H1 (cell line): Measurements from ENCODE around the gene CCDC83. TPM values are rescaled to one million over a fixed set of nuclear protein-coding genes. Genes with fewer than 3 reads are reported as not detected.

ENCODE experiments used
- CTCF ChIA-PET: fragments of 300-600 bp; sonication (Branson Sonifier 250); formaldehyde crosslinking; loops from one replicate; lab custom pipeline; 2021; ENCODE audit not compliant: partially characterized antibody; lab: Charles Lee
- POLR2A ChIA-PET: fragments of 300-600 bp; sonication (Branson Sonifier 250); formaldehyde crosslinking; loops from one replicate; lab custom pipeline; 2021; ENCODE audit warnings: inconsistent platforms; ENCODE audit not compliant: partially characterized antibody; lab: Charles Lee
- DNase-seq, 2 experiments: peaks; one replicate each; pipeline versions ENCODE4 v3.0.0 to v3.0.0-alpha.2; 2010 to 2022; ENCODE audit warnings: low spot score in 2 of 2, low read depth in 1 of 2, mixed read lengths in 1 of 2
- FAIRE-seq: peaks from 2 replicates; lab custom pipeline; 2011; peaks lifted over from hg19 to GRCh38; lab: Jason Lieb, UNC
- H2AFZ ChIP-seq: 2 replicates; pipeline ENCODE4 v1.8.1; 2012; ENCODE audit warnings: low read length, inconsistent platforms
- H2AK5ac ChIP-seq: 2 replicates; pipeline ENCODE4 v1.6.1; 2013; ENCODE audit warnings: low read depth, low read length
- H2BK120ac ChIP-seq: replicated peaks from 2 replicates; pipeline ENCODE3; 2013; ENCODE audit warnings: low read depth, low read length, inconsistent platforms
- H2BK12ac ChIP-seq: 2 replicates; pipeline ENCODE4 v1.6.1; 2013; ENCODE audit warnings: low read depth, low read length
- H2BK15ac ChIP-seq: 2 replicates; pipeline ENCODE4 v1.6.1; 2013; ENCODE audit warnings: low read length
- H2BK20ac ChIP-seq: 2 replicates; pipeline ENCODE4 v1.6.1; 2013; ENCODE audit warnings: low read length
- H2BK5ac ChIP-seq: 2 replicates; pipeline ENCODE4 v1.6.1; 2013; ENCODE audit warnings: low read depth, low read length
- H3K14ac ChIP-seq: 2 replicates; pipeline ENCODE4 v1.6.1; 2013; ENCODE audit warnings: inconsistent platforms; ENCODE audit not compliant: insufficient read length
- H3K18ac ChIP-seq: 2 replicates; pipeline ENCODE4 v1.6.1; 2013; ENCODE audit warnings: low read length; ENCODE audit errors: extremely low read depth
- H3K23ac ChIP-seq: 2 replicates; pipeline ENCODE4 v1.6.1; 2013; ENCODE audit warnings: inconsistent platforms; ENCODE audit not compliant: insufficient read length
- H3K23me2 ChIP-seq: 2 replicates; pipeline ENCODE4 v1.6.1; 2013; ENCODE audit warnings: low read depth, low read length
- H3K27ac ChIP-seq: 2 replicates; pipeline ENCODE4 v1.6.1; 2011; ENCODE audit warnings: low read depth, low read length, inconsistent platforms
- H3K27me3 ChIP-seq, 4 experiments: replicated peaks in 1 of 4; 1 replicate in 1 of 4; 2 replicates in 3 of 4; pipeline versions ENCODE4 v1.6.1 to v1.8.1; 2011 to 2013; ENCODE audit warnings: low read length in 3 of 4, mild to moderate bottlenecking in 3 of 4, inconsistent platforms in 2 of 4, mixed read lengths in 2 of 4, moderate library complexity in 1 of 4; ENCODE audit not compliant: control insufficient read depth in 3 of 4, insufficient read depth in 3 of 4; ENCODE audit errors: extremely low read depth in 1 of 4
- H3K36me3 ChIP-seq, 4 experiments: 2 replicates each; pipeline versions ENCODE4 v1.6.1 to v1.8.1; 2011 to 2013; ENCODE audit warnings: mild to moderate bottlenecking in 4 of 4, low read length in 3 of 4, moderate library complexity in 2 of 4, control low read depth in 1 of 4, inconsistent platforms in 1 of 4; ENCODE audit not compliant: insufficient read depth in 4 of 4, control insufficient read depth in 2 of 4
- H3K4ac ChIP-seq: replicated peaks from 2 replicates; pipeline ENCODE3; 2013; ENCODE audit warnings: low read length, low read depth, mixed read lengths, inconsistent platforms; ENCODE audit not compliant: insufficient read length
- H3K4me1 ChIP-seq, 4 experiments: replicated peaks in 1 of 4; 1 replicate in 1 of 4; 2 replicates in 3 of 4; pipeline versions ENCODE4 v1.6.1 to v1.8.1; 2011 to 2013; ENCODE audit warnings: low read length in 3 of 4, inconsistent platforms in 2 of 4, mixed read lengths in 1 of 4; ENCODE audit not compliant: insufficient read depth in 4 of 4, control insufficient read depth in 3 of 4
- H3K4me2 ChIP-seq, 2 experiments: 2 replicates each; pipeline versions ENCODE4 v1.6.1 to v1.8.1; 2011 to 2013; ENCODE audit warnings: low read depth in 2 of 2, low read length in 2 of 2, control low read depth in 1 of 2, inconsistent platforms in 1 of 2, mild to moderate bottlenecking in 1 of 2; ENCODE audit not compliant: insufficient read depth in 1 of 2
- H3K4me3 ChIP-seq, 4 experiments: fragments of 200-600, 300-600 bp in 1 of 4; sonication (generic), shearing (Covaris generic), sonication (Bioruptor Twin) in 1 of 4; 2 replicates each; pipeline versions ENCODE4 v1.5.1 to v1.8.1; 2011 to 2016; ENCODE audit warnings: low read length in 4 of 4, low read depth in 3 of 4, control low read depth in 2 of 4, inconsistent platforms in 2 of 4, mild to moderate bottlenecking in 2 of 4, mixed read lengths in 1 of 4, moderate library complexity in 1 of 4; ENCODE audit not compliant: insufficient read depth in 2 of 4; ENCODE audit errors: extremely low read depth in 1 of 4
- H3K56ac ChIP-seq: replicated peaks from 2 replicates; pipeline ENCODE3; 2013; ENCODE audit warnings: low read depth, mild to moderate bottlenecking, mixed read lengths, low read length, inconsistent platforms; ENCODE audit not compliant: insufficient read length
- H3K79me1 ChIP-seq: 2 replicates; pipeline ENCODE4 v1.6.1; 2013; ENCODE audit warnings: low read depth, low read length, control low read depth
- H3K79me2 ChIP-seq, 2 experiments: 2 replicates each; pipeline versions ENCODE4 v1.6.1 to v1.8.1; 2012 to 2013; ENCODE audit warnings: low read length in 2 of 2, mild to moderate bottlenecking in 2 of 2, inconsistent platforms in 1 of 2; ENCODE audit not compliant: insufficient read depth in 2 of 2, control insufficient read depth in 1 of 2
- H3K9ac ChIP-seq, 4 experiments: replicated peaks in 1 of 4; 1 replicate in 1 of 4; 2 replicates in 3 of 4; pipeline versions ENCODE4 v1.6.1 to v1.8.1; 2011 to 2013; ENCODE audit warnings: low read depth in 3 of 4, low read length in 3 of 4, control low read depth in 2 of 4, mild to moderate bottlenecking in 2 of 4, moderate library complexity in 2 of 4, inconsistent platforms in 1 of 4; ENCODE audit errors: extremely low read depth in 1 of 4
- H3K9me3 ChIP-seq, 2 experiments: 2 replicates each; pipeline versions ENCODE4 v1.6.1 to v1.8.1; 2012 to 2013; ENCODE audit warnings: mild to moderate bottlenecking in 2 of 2, moderate library complexity in 2 of 2, control low read depth in 1 of 2, inconsistent platforms in 1 of 2, low read depth in 1 of 2, low read length in 1 of 2, mixed read lengths in 1 of 2; ENCODE audit not compliant: insufficient read depth in 2 of 2
- H4K20me1 ChIP-seq, 2 experiments: replicated peaks in 1 of 2; 2 replicates each; pipeline versions ENCODE3 to v1.8.1; 2011 to 2013; ENCODE audit warnings: inconsistent platforms in 2 of 2, low read length in 2 of 2, mild to moderate bottlenecking in 1 of 2; ENCODE audit not compliant: insufficient read depth in 2 of 2, control insufficient read depth in 1 of 2
- H4K5ac ChIP-seq: 2 replicates; pipeline ENCODE4 v1.6.1; 2013; ENCODE audit warnings: low read length, low read depth, mixed read lengths, inconsistent platforms; ENCODE audit not compliant: insufficient read length
- H4K8ac ChIP-seq: 2 replicates; pipeline ENCODE4 v1.8.0; 2013; ENCODE audit warnings: mild to moderate bottlenecking, moderate library complexity, low read length, inconsistent platforms; ENCODE audit not compliant: insufficient read depth; ENCODE audit errors: extremely low read depth
- H4K91ac ChIP-seq: replicated peaks from 2 replicates; pipeline ENCODE3; 2013; ENCODE audit warnings: low read length, mixed read lengths, inconsistent platforms; ENCODE audit not compliant: insufficient read length
- CREB1 ChIP-seq: IDR thresholded peaks from 2 replicates; pipeline ENCODE4 v1.6.1; 2012; ENCODE audit warnings: inconsistent platforms
- WGBS, 2 experiments: shearing (Covaris generic) in 1 of 2; methylation state at CpG; one replicate each; pipeline versions ENCODE4 v1.1.6 to v1.1.7; 2013 to 2015; ENCODE audit warnings: low lambda C conversion rate in 2 of 2, mixed read lengths in 2 of 2, inconsistent platforms in 1 of 2, low coverage in 1 of 2, missing lambda C conversion rate in 1 of 2; ENCODE audit not compliant: insufficient replicate concordance in 2 of 2, insufficient coverage in 1 of 2, insufficient read length in 1 of 2; ENCODE audit errors: extremely low coverage in 1 of 2, missing lambda C conversion rate in 1 of 2; 5-methylcytosine and 5-hydroxymethylcytosine counted together
- polyA plus RNA-seq, 7 experiments: library from polyadenylated mRNA; depleted of rRNA in 3 of 7; stranded (reverse) in 5 of 7; unstranded in 2 of 7; fragments of >200 nt in 5 of 7; fragments of 200-250 nt in 2 of 7; gene quantifications; 1 replicate in 5 of 7; 2 replicates in 1 of 7; 4 replicates in 1 of 7; pipeline versions ENCODE4 v1.2.1 to v1.2.3, GENCODE V29; 2011 to 2013; ENCODE audit warnings: missing spikeins in 2 of 7, mixed read lengths in 2 of 7
- total RNA-seq: library from RNA; stranded (reverse); fragmentation: NEBNext Ultra II Directional; extraction: Animal tissue kit (Norgen Biotek cat#: 25700); gene quantifications from 2 replicates; pipeline ENCODE4 v1.2.1, GENCODE V29; 2021
- TF ChIP-seq, protein P1 (sequence below), 3 experiments: IDR thresholded peaks; 1 replicate in 2 of 3; 2 replicates in 1 of 3; pipeline versions ENCODE4 v1.5.1 to v1.6.1; 2011; ENCODE audit warnings: low read length in 3 of 3, mild to moderate bottlenecking in 3 of 3, inconsistent platforms in 2 of 3, low read depth in 1 of 3, moderate library complexity in 1 of 3; ENCODE audit not compliant: insufficient read depth in 1 of 3; ENCODE audit errors: control extremely low read depth in 1 of 3

CCDC83 gene
- total and polyA plus RNA-seq, 2 of the 8 experiments (the other 6 are each of a cell fraction or from before 2014, with no cell fraction given) = not detected

DNA sequence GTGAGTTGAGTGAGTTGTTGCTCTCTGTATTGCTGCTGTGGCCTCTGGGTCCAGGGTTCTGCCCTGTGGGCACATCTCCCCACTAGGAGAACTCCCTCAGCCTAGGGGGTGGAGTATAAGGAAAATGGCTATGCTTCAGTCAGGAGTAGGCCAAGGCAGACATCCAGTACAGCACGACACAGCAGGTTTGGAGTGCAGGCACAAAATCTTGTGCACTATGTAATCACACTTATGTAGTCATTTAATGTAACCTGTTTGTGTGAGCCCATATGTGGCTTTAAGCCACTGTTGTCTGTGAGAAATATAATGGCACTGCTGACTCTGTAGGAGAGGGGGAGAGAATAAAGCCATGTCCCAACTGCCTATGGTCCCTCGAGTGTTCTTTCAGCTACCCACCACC, 90.1 kb downstream of the CCDC83 start:
- Histone ChIP-seq H3K27me3 (no peaks in the 10 kb centered on the region), H2BK20ac (no peak overlapping the region), H3K14ac (no peak overlapping the region), H3K23me2 (no peaks in the 10 kb centered on the region), H2AK5ac (no peak overlapping the region), H3K4me1 (no peaks in the 10 kb centered on the region), H3K23ac (no peak overlapping the region), H3K4ac (no peak overlapping the region), H3K9me3 (no peaks in the 10 kb centered on the region; a peak in 1 of 4 replicates), H4K5ac (no peak overlapping the region), H4K91ac (no peak overlapping the region), H2BK120ac (no peak overlapping the region), H3K18ac (no peak overlapping the region), H3K4me2 (no peak overlapping the region)
- CTCF ChIA-PET = interaction anchor here (0.7 to 2.3 kb wide), 3 partner anchors 8 to 208 kb away, joined by 3 to 6 read pairs (median 4); partner anchors contain the start of gene CCDC83
- FAIRE-seq = no peak
- no peak for TF ChIP-seq CREB1
- TF ChIP-seq, protein P1, sequence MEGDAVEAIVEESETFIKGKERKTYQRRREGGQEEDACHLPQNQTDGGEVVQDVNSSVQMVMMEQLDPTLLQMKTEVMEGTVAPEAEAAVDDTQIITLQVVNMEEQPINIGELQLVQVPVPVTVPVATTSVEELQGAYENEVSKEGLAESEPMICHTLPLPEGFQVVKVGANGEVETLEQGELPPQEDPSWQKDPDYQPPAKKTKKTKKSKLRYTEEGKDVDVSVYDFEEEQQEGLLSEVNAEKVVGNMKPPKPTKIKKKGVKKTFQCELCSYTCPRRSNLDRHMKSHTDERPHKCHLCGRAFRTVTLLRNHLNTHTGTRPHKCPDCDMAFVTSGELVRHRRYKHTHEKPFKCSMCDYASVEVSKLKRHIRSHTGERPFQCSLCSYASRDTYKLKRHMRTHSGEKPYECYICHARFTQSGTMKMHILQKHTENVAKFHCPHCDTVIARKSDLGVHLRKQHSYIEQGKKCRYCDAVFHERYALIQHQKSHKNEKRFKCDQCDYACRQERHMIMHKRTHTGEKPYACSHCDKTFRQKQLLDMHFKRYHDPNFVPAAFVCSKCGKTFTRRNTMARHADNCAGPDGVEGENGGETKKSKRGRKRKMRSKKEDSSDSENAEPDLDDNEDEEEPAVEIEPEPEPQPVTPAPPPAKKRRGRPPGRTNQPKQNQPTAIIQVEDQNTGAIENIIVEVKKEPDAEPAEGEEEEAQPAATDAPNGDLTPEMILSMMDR (IDR thresholded peaks at IDR 0.05; ENCODE audit: control extremely low read depth in 1 of 3, insufficient read depth in 1 of 3, low read depth in 1 of 3, low read length in 3 of 3) = no peak
- TF ChIP-seq, all 59 proteins: peak for 0
- WGBS, 2 experiments = 68% methylated on average over 1 of the region's 2 CpGs; no CpG with 5 or more reads in 1 of the 2 experiments
- Histone ChIP-seq H2BK5ac (no peak overlapping the region), H3K56ac (no peak overlapping the region), H4K20me1 (no peaks in the 10 kb centered on the region), H4K8ac (no peak overlapping the region), H2BK12ac (no peak overlapping the region), H3K4me3 (no peak overlapping the region), H3K27ac (no peak overlapping the region), H2BK15ac (no peak overlapping the region), H3K9ac (no peak overlapping the region), H3K79me2 (no peaks in the 10 kb centered on the region), H3K36me3 (no peaks in the 10 kb centered on the region), H3K79me1 (no peaks in the 10 kb centered on the region), H2AFZ (no peak overlapping the region)
- POLR2A ChIA-PET = no interaction called here
- no peak for DNase-seq
